Neutrophil (primary cell): Measurements from ENCODE around the gene CNOT2.

Experiments used
- H3K27ac ChIP-seq: fragments of 200-600 bp; sonication (generic); 2 replicates; pipeline ENCODE4 v1.5.1; 2016; ENCODE audit warnings: mild to moderate bottlenecking, moderate library complexity
- H3K27me3 ChIP-seq: fragments of 200-600 bp; sonication (generic); 2 replicates; pipeline ENCODE4 v1.6.0; 2016; ENCODE audit warnings: mild to moderate bottlenecking
- H3K36me3 ChIP-seq: fragments of 200-600 bp; sonication (generic); 2 replicates; pipeline ENCODE4 v1.5.1; 2017
- H3K4me1 ChIP-seq, 2 experiments: fragments of 200-600 bp in 1 of 2; sonication (generic) in 1 of 2; 1 replicate in 1 of 2; 2 replicates in 1 of 2; pipeline versions ENCODE4 v1.5.1 to v1.6.1; 2013 to 2016; ENCODE audit warnings: low read depth in 1 of 2, low read length in 1 of 2, mild to moderate bottlenecking in 1 of 2, moderate library complexity in 1 of 2; ENCODE audit not compliant: control insufficient read depth in 1 of 2, insufficient read depth in 1 of 2
- H3K4me3 ChIP-seq, 2 experiments: fragments of 200-600 bp in 1 of 2; sonication (generic) in 1 of 2; 1 replicate in 1 of 2; 2 replicates in 1 of 2; pipeline ENCODE4 v1.5.1; 2013 to 2016; ENCODE audit warnings: low read depth in 1 of 2, low read length in 1 of 2, mild to moderate bottlenecking in 1 of 2, moderate library complexity in 1 of 2
- H3K9me3 ChIP-seq: fragments of 200-600 bp; sonication (generic); 2 replicates; pipeline ENCODE4 v1.5.1; 2016
- CTCF ChIP-seq: fragments of 200-600 bp; sonication (generic); IDR thresholded peaks from 2 replicates; pipeline ENCODE4 v1.5.1; 2016; ENCODE audit warnings: antibody characterized with exemption

Gene CNOT2

GRCh38 chr12:70251226-70251625 lies 8.0 kb downstream of the CNOT2 start:
- Histone ChIP-seq H3K27ac (no peak overlapping the region), H3K4me1 (peaks cover 14 to 16% of the 10 kb centered on the region in 2 experiments), H3K27me3 (no peaks in the 10 kb centered on the region), H3K4me3 (no peak overlapping the region), H3K36me3 (no peaks in the 10 kb centered on the region), H3K9me3 (no peaks in the 10 kb centered on the region)
- no peak for TF ChIP-seq CTCF

- TF ChIP-seq CTCF, result no peak
- Histone ChIP-seq H3K9me3 (no peaks in the 10 kb centered on the region), H3K4me3 (no peak overlapping the region), H3K27ac (no peak overlapping the region), H3K27me3 (no peaks in the 10 kb centered on the region), H3K36me3 (no peaks in the 10 kb centered on the region), H3K4me1 (peaks cover 14 to 16% of the 10 kb centered on the region in 2 experiments)
Measured at GRCh38 chr12:70251661-70252060, 8.4 kb downstream of the CNOT2 start.

- Histone ChIP-seq H3K36me3 (no peaks in the 10 kb centered on the region), H3K4me1 (peaks cover 6 to 8% of the 10 kb centered on the region in 2 experiments), H3K27ac (no peak overlapping the region), H3K27me3 (no peaks in the 10 kb centered on the region), H3K9me3 (no peaks in the 10 kb centered on the region), H3K4me3 (no peak overlapping the region)
- TF ChIP-seq CTCF, result no peak
Measured at GRCh38 chr12:70252832-70253231, 9.6 kb downstream of the CNOT2 start.

GRCh38 chr12:70254225-70254624 lies 11.0 kb downstream of the CNOT2 start:
- Histone ChIP-seq H3K9me3 (no peaks in the 10 kb centered on the region), H3K36me3 (no peaks in the 10 kb centered on the region), H3K4me1 (no peaks in the 10 kb centered on the region), H3K4me3 (no peak overlapping the region), H3K27ac (no peak overlapping the region), H3K27me3 (no peaks in the 10 kb centered on the region)
- no peak for TF ChIP-seq CTCF

GRCh38 chr12:70254846-70255245 lies 11.6 kb downstream of the CNOT2 start:
- no peak for TF ChIP-seq CTCF
- Histone ChIP-seq H3K27ac (no peak overlapping the region), H3K36me3 (no peaks in the 10 kb centered on the region), H3K4me3 (no peak overlapping the region), H3K4me1 (no peaks in the 10 kb centered on the region), H3K27me3 (no peaks in the 10 kb centered on the region), H3K9me3 (no peaks in the 10 kb centered on the region)

- no peaks in the 10 kb centered on the region for H3K27me3 ChIP-seq
- no peak overlapping the region for H3K27ac ChIP-seq
- H3K4me3 ChIP-seq, result no peak overlapping the region
- no peaks in the 10 kb centered on the region for H3K4me1 ChIP-seq
- H3K9me3 ChIP-seq, result no peaks in the 10 kb centered on the region
- no peak for TF ChIP-seq CTCF
- no peaks in the 10 kb centered on the region for H3K36me3 ChIP-seq
Measured at GRCh38 chr12:70255311-70255710, 12.1 kb downstream of the CNOT2 start.
